OCI-LY3 (cell line): ENCODE results near the gene HIVEP3.

Experiments used
- H2AFZ ChIP-seq: fragments of 200-600, 300-600 bp; shearing (Covaris generic); 2 replicates; pipeline ENCODE4 v1.6.0; 2014; ENCODE audit warnings: antibody characterized with exemption, low read depth, low read length
- H3K27ac ChIP-seq: fragments of 200-600, 300-600 bp; sonication (generic); 2 replicates; pipeline ENCODE4 v1.5.1; 2014; ENCODE audit warnings: mild to moderate bottlenecking, low read length, moderate library complexity, mixed read lengths
- H3K27me3 ChIP-seq: fragments of 200-600, 300-600 bp; sonication (generic); 2 replicates; pipeline ENCODE4 v1.6.1; 2014; ENCODE audit warnings: low read depth, low read length, mixed read lengths
- H3K36me3 ChIP-seq: fragments of 200-600, 300-600 bp; sonication (generic); replicated peaks from 2 replicates; pipeline ENCODE3; 2014; ENCODE audit warnings: low read depth, low read length, mixed read lengths
- H3K4me1 ChIP-seq: fragments of 300-600, 200-600 bp; sonication (generic); 2 replicates; pipeline ENCODE4 v1.6.1; 2014; ENCODE audit warnings: low read length, mixed read lengths
- H3K4me2 ChIP-seq: fragments of 200-600, 300-600 bp; sonication (generic); 2 replicates; pipeline ENCODE4 v1.6.1; 2014; ENCODE audit warnings: low read length, mixed read lengths
- H3K4me3 ChIP-seq: fragments of 300-600, 200-600 bp; sonication (generic); 2 replicates; pipeline ENCODE4 v1.5.1; 2014; ENCODE audit warnings: antibody characterized with exemption, mild to moderate bottlenecking, low read length, moderate library complexity
- H3K79me2 ChIP-seq: fragments of 300-600, 200-600 bp; shearing (Covaris generic); 2 replicates; pipeline ENCODE4 v1.6.1; 2014; ENCODE audit warnings: mild to moderate bottlenecking, low read length, mixed read lengths
- H3K9ac ChIP-seq: fragments of 300-600, 200-600 bp; shearing (Covaris generic); 2 replicates; pipeline ENCODE4 v1.6.0; 2014; ENCODE audit warnings: mild to moderate bottlenecking, low read length, moderate library complexity
- H3K9me3 ChIP-seq: fragments of 200-600, 300-600 bp; shearing (Covaris generic); 2 replicates; pipeline ENCODE4 v1.6.1; 2014; ENCODE audit warnings: low read length, mixed read lengths; ENCODE audit not compliant: insufficient read depth
- H4K20me1 ChIP-seq: fragments of 200-600, 300-600 bp; sonication (generic); 2 replicates; pipeline ENCODE4 v1.6.1; 2016; ENCODE audit warnings: low read length, mixed read lengths; ENCODE audit not compliant: insufficient read depth
- EZH2phosphoT487 ChIP-seq: fragments of 200-600 bp; shearing (Covaris generic); IDR thresholded peaks from 2 replicates; pipeline ENCODE4 v1.6.1; 2018; ENCODE audit warnings: antibody characterized with exemption, mixed run types, low read depth
- TF ChIP-seq, protein P1 (sequence below): fragments of 200-600, 300-600 bp; sonication (generic); IDR thresholded peaks from 2 replicates; pipeline ENCODE4 v1.5.1; 2014; ENCODE audit warnings: antibody characterized with exemption, low read length, low read depth

Gene HIVEP3

DNA sequence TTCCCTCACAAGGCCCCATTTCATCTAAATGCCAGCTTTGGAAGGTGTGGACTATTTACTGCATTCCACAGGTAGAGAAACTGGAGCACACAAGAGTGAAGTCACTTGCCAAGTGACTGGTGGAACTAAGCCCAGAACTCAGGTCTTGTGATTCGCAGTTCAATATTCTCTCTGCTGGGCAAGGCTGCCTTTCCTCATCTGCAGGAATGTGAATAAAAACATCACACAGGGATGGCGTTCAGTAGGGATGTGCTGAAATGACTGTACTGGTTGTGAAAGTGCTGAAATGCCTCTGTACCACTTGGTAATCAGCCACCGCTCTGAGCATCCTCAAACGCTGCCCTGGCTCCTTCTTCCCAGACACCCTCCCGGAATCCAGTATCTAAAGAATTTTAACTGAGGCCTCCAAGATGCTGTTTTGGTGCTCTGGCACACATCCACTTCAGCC, 145.6 kb downstream of the HIVEP3 start:
- no peak for TF ChIP-seq EZH2phosphoT487
- TF ChIP-seq, protein P1, sequence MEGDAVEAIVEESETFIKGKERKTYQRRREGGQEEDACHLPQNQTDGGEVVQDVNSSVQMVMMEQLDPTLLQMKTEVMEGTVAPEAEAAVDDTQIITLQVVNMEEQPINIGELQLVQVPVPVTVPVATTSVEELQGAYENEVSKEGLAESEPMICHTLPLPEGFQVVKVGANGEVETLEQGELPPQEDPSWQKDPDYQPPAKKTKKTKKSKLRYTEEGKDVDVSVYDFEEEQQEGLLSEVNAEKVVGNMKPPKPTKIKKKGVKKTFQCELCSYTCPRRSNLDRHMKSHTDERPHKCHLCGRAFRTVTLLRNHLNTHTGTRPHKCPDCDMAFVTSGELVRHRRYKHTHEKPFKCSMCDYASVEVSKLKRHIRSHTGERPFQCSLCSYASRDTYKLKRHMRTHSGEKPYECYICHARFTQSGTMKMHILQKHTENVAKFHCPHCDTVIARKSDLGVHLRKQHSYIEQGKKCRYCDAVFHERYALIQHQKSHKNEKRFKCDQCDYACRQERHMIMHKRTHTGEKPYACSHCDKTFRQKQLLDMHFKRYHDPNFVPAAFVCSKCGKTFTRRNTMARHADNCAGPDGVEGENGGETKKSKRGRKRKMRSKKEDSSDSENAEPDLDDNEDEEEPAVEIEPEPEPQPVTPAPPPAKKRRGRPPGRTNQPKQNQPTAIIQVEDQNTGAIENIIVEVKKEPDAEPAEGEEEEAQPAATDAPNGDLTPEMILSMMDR, result no peak
- Histone ChIP-seq H4K20me1 (no peaks in the 10 kb centered on the region), H3K4me2 (no peak overlapping the region)

DNA sequence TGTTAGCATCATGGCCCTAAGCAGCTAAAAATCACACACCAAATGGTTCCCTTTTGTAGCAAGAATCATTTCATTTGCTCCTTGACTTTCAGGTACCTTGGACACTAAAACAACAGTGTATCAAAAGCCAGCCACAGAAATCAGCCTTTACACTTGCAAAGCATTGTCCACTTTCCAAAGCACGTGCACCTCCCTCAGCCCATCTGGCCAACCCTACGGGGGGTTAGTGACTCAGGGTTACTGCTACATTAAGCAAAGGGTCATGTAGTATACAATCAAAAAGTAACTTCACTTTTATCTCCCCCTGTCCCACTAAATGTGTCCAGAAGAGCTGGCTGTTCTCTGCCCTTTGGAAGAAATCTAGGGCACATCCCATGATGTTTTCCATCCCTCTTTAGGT, 149.7 kb downstream of the HIVEP3 start:
- Histone ChIP-seq H2AFZ (no peak overlapping the region), H3K4me1 (peaks cover 62% of the 10 kb centered on the region), H3K9me3 (no peaks in the 10 kb centered on the region), H3K36me3 (no peaks in the 10 kb centered on the region), H3K79me2 (peaks cover 6% of the 10 kb centered on the region; the same call in 1 of the 2 replicates), H3K27me3 (no peaks in the 10 kb centered on the region), H4K20me1 (no peaks in the 10 kb centered on the region), H3K27ac (peak overlapping the region; percentile 12; the same call in 1 of the 2 replicates), H3K4me2 (peak overlapping the region; percentile 45), H3K9ac (no peak overlapping the region), H3K4me3 (no peak overlapping the region)
- TF ChIP-seq, protein P1, result no peak
- no peak for TF ChIP-seq EZH2phosphoT487

More for the DNA sequence above, 145.6 kb downstream of the HIVEP3 start:
- Histone ChIP-seq H3K4me3 (no peak overlapping the region), H3K27ac (no peak overlapping the region), H2AFZ (no peak overlapping the region), H3K9me3 (no peaks in the 10 kb centered on the region), H3K27me3 (no peaks in the 10 kb centered on the region), H3K4me1 (peaks cover 21% of the 10 kb centered on the region), H3K36me3 (no peaks in the 10 kb centered on the region), H3K79me2 (no peaks in the 10 kb centered on the region), H3K9ac (no peak overlapping the region)

DNA sequence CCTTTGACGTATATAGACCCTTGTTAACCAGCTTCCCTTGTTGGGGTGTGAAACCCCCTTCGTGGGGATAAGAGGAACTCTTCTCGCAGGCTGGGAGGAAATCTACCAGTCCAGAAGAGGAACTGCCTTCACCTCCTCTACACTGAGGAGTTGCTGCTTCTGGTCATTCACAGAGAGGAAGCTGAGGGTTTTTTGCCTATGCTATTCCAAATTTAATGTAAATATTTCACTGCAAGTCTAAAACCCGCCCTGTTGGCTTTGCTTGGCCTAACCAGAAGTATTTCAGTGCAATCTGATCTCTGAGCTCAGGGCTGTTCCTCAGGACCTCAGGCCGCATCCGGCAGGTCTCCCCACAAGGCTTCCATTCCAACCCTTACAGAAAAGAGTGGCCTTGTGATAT, 150.1 kb downstream of the HIVEP3 start:
- Histone ChIP-seq H3K27ac (peak overlapping the region; percentile 12), H3K4me2 (peak overlapping the region; percentile 45), H2AFZ (no peak overlapping the region), H3K79me2 (peaks cover 6% of the 10 kb centered on the region; the same call in 1 of the 2 replicates), H3K36me3 (no peaks in the 10 kb centered on the region), H3K27me3 (no peaks in the 10 kb centered on the region), H4K20me1 (no peaks in the 10 kb centered on the region), H3K9ac (no peak overlapping the region; the same call in 1 of the 2 replicates), H3K4me1 (peaks cover 67% of the 10 kb centered on the region), H3K9me3 (no peaks in the 10 kb centered on the region), H3K4me3 (no peak overlapping the region)
- TF ChIP-seq EZH2phosphoT487, result no peak
- TF ChIP-seq, protein P1, result no peak

DNA sequence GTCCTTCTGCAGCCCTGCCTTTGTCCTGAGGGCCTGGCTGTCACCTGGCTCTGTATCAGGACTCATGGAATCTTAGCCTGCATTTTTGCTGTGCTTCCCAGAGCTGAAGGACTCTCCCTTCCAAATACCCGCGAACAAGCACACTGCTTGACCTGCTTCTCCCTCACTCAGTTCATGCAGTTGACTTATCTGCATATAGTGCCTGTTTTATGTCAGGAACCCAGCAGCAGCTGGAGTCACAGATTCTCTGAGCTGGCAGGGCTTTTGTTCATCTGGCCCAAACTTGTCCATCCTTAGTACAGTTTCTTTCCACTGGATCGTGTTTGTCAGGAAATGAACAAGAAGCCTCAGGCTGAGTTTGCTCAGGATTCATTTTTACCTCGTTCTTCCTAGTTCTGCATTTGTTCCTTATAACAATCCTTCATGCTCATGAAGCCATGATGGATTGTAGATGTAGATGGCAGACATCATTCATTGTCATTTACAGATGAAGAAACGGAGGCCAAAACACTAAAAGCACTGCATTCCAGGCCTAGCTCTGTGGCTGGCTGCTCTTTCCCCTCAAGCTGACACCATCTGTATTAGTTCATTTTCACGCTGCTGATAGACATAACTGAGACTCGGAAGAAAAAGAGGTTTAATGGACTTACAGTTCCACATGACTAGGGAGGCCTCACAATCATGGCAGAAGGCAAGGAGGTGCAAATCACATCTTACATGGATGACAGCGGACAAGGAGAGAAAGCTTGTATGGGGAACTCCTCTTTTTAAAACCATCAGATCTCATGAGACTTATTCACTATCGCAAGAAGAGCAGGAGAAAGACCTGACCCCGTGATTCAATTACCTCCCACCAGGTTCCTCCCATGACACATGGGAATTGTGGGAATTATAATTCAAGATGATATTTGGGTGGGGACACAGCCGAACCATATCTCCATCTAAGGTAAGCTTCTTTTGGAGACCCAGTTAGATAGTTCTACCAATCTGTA, 150.9 kb downstream of the HIVEP3 start:
- Histone ChIP-seq H3K27ac (peak overlapping the region; percentile 12), H3K36me3 (peaks cover under 1% of the 10 kb centered on the region), H3K4me1 (peaks cover 66% of the 10 kb centered on the region), H3K9ac (no peak overlapping the region), H4K20me1 (no peaks in the 10 kb centered on the region), H3K4me2 (peak overlapping the region; percentile 45; the same call in 1 of the 2 replicates), H3K4me3 (no peak overlapping the region), H3K79me2 (peaks cover 6% of the 10 kb centered on the region; the same call in 1 of the 2 replicates), H2AFZ (no peak overlapping the region), H3K27me3 (no peaks in the 10 kb centered on the region), H3K9me3 (peaks cover under 1% of the 10 kb centered on the region; the same call in 1 of the 2 replicates)
- no peak for TF ChIP-seq EZH2phosphoT487
- TF ChIP-seq, protein P1, result no peak
